AG04450 (cell line): ENCODE results near the gene LGR5. TPM values are rescaled to one million over a fixed set of nuclear protein-coding genes. Genes with fewer than 3 reads are reported as not detected.

ENCODE experiments used
- CTCF ChIA-PET: fragments of 300-600, 350-600 bp; formaldehyde crosslinking; extraction: SDS; loops from one replicate; lab custom pipeline; 2022; ENCODE audit warnings: antibody characterized with exemption, inconsistent platforms; lab: Charles Lee
- POLR2A ChIA-PET: fragments of 350-600 bp; formaldehyde crosslinking; extraction: SDS; loops from one replicate; lab custom pipeline; 2021; ENCODE audit warnings: antibody characterized with exemption, inconsistent platforms; lab: Yijun Ruan, JAX
- DNase-seq: peaks from one replicate; pipeline ENCODE4 v3.0.0-alpha.2; 2011; ENCODE audit warnings: low read depth, low spot score
- H3K27ac ChIP-seq: one replicate; pipeline ENCODE4 v1.5.1; 2012; ENCODE audit warnings: low read depth, low read length, control low read depth
- H3K27me3 ChIP-seq: one replicate; pipeline ENCODE4 v1.6.0; 2012; ENCODE audit warnings: low read length; ENCODE audit not compliant: control insufficient read depth, insufficient read depth
- H3K4me3 ChIP-seq: 2 replicates; pipeline ENCODE4 v1.5.1; 2011; ENCODE audit warnings: mild to moderate bottlenecking, low read depth, low read length, control low read depth
- H3K9me3 ChIP-seq: 2 replicates; pipeline ENCODE4 v1.5.1; 2012; ENCODE audit warnings: low read length; ENCODE audit not compliant: control insufficient read depth, insufficient read depth
- polyA plus RNA-seq: library from polyadenylated mRNA; depleted of rRNA; stranded (reverse); fragments of >200 nt; gene quantifications from 2 replicates; pipeline ENCODE4 v1.2.3, GENCODE V29; 2011
- TF ChIP-seq, protein P1 (sequence below): IDR thresholded peaks from 2 replicates; pipeline ENCODE4 v1.5.1; 2011; ENCODE audit warnings: low read depth, low read length, control low read depth, inconsistent platforms

The LGR5 gene
- polyA plus RNA-seq, 1 experiment = not detected

DNA sequence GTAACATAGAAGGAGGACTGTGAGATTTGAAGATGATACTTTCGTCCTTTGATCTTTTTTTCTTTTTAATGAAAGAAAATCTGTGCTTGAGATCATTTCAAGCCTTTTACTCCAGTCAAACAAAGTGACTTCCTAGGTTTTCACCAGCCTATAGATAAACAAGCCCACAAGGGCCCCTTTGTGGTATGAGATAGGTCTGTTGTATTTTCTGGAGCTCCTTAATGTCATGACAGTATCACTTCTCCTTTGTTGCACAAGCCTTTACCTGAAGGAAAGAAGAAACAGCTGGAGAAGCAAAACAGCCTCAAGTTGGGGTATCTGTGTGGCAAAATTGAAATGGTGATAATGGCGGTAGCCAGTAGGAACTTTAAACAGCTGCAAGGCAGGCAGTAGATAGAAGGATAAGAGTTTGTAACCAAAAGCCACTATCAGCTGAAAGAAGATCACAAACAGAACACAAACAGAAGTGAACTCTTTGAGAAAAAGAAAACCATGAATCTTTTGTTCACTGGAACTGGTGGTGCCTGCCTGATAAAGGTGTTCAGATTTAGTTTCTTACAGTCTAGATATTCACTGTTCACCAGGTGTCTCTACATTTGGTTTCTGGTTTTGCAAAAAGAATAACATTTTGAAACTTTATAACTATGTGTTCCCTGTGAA, 96.8 kb downstream of the LGR5 start:
- H3K27ac ChIP-seq = no peak overlapping the region
- H3K27me3 ChIP-seq = no peaks in the 10 kb centered on the region
- no peak for DNase-seq
- H3K9me3 ChIP-seq = no peaks in the 10 kb centered on the region
- ChIA-PET POLR2A (no interaction called here), CTCF (interaction anchor here (1.1 kb wide), 1 partner anchor 16 kb away, joined by 5 read pairs; no protein-coding TSS in a partner anchor)
- H3K4me3 ChIP-seq = no peak overlapping the region
- TF ChIP-seq, protein P1, sequence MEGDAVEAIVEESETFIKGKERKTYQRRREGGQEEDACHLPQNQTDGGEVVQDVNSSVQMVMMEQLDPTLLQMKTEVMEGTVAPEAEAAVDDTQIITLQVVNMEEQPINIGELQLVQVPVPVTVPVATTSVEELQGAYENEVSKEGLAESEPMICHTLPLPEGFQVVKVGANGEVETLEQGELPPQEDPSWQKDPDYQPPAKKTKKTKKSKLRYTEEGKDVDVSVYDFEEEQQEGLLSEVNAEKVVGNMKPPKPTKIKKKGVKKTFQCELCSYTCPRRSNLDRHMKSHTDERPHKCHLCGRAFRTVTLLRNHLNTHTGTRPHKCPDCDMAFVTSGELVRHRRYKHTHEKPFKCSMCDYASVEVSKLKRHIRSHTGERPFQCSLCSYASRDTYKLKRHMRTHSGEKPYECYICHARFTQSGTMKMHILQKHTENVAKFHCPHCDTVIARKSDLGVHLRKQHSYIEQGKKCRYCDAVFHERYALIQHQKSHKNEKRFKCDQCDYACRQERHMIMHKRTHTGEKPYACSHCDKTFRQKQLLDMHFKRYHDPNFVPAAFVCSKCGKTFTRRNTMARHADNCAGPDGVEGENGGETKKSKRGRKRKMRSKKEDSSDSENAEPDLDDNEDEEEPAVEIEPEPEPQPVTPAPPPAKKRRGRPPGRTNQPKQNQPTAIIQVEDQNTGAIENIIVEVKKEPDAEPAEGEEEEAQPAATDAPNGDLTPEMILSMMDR = no peak

DNA sequence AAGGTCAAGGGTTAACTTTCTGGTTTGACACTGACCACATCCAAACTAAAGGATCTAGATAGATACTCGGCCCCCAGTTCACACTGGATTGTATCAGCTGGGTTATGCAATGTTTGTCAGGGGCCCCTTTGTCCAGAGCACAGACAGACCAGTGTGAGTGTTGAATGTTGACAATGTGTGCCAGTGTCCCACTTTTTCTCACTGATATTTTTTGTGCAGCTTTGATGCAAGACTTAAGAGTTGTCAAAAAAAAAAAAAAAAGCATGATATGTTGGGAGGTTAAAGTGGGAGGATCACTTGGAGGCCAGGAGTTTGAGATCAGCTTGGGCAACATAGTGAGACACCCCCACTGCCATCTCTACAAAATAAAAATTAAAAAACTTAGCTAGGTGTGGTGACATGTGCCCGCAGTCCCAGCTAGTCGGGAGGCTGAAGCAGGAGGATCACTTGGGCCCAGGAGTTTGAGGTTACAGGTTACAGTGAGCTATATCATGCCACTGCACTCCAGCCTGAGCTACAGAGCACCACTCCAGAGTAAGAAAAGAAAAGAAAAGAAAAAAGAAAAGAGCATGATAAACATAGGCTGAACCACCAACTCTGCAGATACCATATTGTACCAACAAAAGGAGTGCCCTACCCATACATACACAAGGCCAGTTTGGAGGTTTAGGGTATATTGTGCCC, 97.5 kb downstream of the LGR5 start:
- POLR2A ChIA-PET = no interaction called here
- DNase-seq = no peak
- H3K27me3 ChIP-seq = peaks cover 3% of the 10 kb centered on the region
- no peaks in the 10 kb centered on the region for H3K9me3 ChIP-seq
- no peak overlapping the region for H3K4me3 ChIP-seq
- TF ChIP-seq, protein P1 = no peak
- no peak overlapping the region for H3K27ac ChIP-seq
- CTCF ChIA-PET = interaction anchor here (1.1 kb wide), 1 partner anchor 15 kb away, joined by 5 read pairs; no protein-coding TSS in a partner anchor

DNA sequence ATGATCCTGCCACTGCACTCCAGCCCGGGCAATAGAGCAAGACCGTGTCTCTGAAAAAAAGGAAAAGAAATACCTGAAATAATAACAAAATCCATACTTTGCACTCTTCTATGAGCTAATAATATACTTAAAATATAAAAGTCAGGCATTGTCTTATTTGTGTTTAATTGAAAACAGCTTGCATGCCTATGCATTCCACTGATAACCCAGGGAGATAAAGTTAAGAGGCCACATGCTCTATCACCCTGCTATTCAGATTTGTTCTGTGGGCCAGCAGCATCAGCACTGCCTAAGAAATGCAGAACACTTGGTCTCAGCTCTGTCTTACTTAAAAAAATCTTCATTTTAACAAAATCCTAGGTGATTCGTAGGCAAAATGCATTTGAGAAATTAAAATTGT, 99.2 kb downstream of the LGR5 start:
- Histone ChIP-seq H3K9me3 (no peaks in the 10 kb centered on the region), H3K27me3 (peaks cover 3% of the 10 kb centered on the region), H3K4me3 (no peak overlapping the region), H3K27ac (no peak overlapping the region)
- ChIA-PET POLR2A (no interaction called here), CTCF (no interaction called here)
- no peak for DNase-seq
- TF ChIP-seq, protein P1 = no peak

DNA sequence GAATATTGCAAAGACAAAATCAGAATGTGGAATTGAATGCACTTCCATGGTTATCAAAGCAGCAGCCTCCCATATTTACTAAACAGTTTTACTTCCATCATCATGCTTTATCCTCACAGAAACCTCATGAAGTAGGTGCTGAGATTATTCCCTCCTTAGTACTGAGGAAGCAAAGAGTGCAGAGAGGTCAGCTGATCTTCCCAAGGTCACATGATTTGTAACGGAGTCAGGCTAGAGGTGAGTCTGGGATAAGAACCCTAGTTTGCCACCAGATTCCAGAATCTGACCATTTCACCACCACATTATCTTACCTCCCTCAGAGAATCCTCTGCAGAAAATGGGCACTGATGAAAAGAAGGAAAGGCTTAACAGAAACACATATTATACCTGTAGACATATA, 102.0 kb downstream of the LGR5 start:
- ChIA-PET CTCF (no interaction called here), POLR2A (no interaction called here)
- H3K27me3 ChIP-seq = peaks cover 3% of the 10 kb centered on the region
- TF ChIP-seq, protein P1 = no peak
- no peak overlapping the region for H3K27ac ChIP-seq
- DNase-seq = no peak
- H3K9me3 ChIP-seq = no peaks in the 10 kb centered on the region
- no peak overlapping the region for H3K4me3 ChIP-seq

DNA sequence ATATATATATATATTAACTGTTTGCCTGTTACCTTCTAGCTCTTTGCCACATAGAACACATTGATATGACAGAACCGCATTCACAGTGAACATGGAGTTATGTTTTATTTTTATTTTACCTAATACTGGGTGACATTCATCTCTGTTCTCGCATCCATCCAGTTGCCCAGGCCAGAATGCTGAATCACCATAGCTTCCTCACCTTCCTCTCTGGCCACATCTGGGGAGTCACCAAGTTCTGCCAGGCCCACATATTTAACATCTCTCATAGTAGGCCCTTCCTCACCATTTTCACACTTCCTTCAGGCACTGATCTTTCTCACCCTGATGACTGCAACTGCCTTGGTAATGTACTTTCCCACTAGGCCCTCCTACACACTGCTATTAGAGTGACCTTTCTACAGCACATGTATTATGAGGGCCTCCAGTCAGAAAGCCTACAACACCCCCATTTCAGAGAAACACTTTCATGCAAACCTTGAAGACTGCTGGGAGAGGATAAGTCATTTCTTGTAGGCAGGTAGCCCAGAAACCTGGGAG, 106.8 kb downstream of the LGR5 start:
- ChIA-PET POLR2A (no interaction called here), CTCF (no interaction called here)
- Histone ChIP-seq H3K9me3 (no peaks in the 10 kb centered on the region), H3K4me3 (no peak overlapping the region), H3K27me3 (peaks cover 3% of the 10 kb centered on the region), H3K27ac (no peak overlapping the region)
- no peak for DNase-seq
- TF ChIP-seq, protein P1 = no peak
